HUES6 (cell line): ENCODE data around the gene ETNK2.
"Not testable (repeated sequence)": the region's sequence is repeated elsewhere in the genome, so short reads cannot be mapped to it uniquely, and the experiment has no call there.

Source experiments
- H3K27ac ChIP-seq: 2 replicates; pipeline ENCODE4 v1.7.0; 2013; ENCODE audit warnings: low read depth, mild to moderate bottlenecking, low read length, inconsistent platforms
- H3K27me3 ChIP-seq: 2 replicates; pipeline ENCODE4 v1.6.1; 2013; ENCODE audit warnings: low read length; ENCODE audit not compliant: control insufficient read depth, insufficient read depth
- H3K36me3 ChIP-seq: 2 replicates; pipeline ENCODE4 v1.6.1; 2013; ENCODE audit warnings: low read length; ENCODE audit not compliant: control insufficient read depth, insufficient read depth
- H3K4me1 ChIP-seq: 2 replicates; pipeline ENCODE4 v1.6.1; 2013; ENCODE audit warnings: low read length; ENCODE audit not compliant: control insufficient read depth, insufficient read depth
- H3K4me3 ChIP-seq: 2 replicates; pipeline ENCODE4 v1.5.1; 2013; ENCODE audit warnings: low read depth, low read length
- H3K9ac ChIP-seq: one replicate; pipeline ENCODE4 v1.6.1; 2013; ENCODE audit warnings: mild to moderate bottlenecking, low read length
- H3K9me3 ChIP-seq: 2 replicates; pipeline ENCODE4 v1.6.1; 2013; ENCODE audit warnings: low read depth, low read length; ENCODE audit not compliant: control insufficient read depth, insufficient read depth

Gene ETNK2

GRCh38 chr1:204093421-204093717 lies 58.5 kb downstream of the ETNK2 start:
- Histone ChIP-seq H3K27me3 (no peaks in the 10 kb centered on the region), H3K4me1 (peaks cover 64% of the 10 kb centered on the region), H3K9ac (no peak overlapping the region), H3K4me3 (no peak overlapping the region), H3K9me3 (no peaks in the 10 kb centered on the region), H3K27ac (no peak overlapping the region), H3K36me3 (no peaks in the 10 kb centered on the region)

GRCh38 chr1:204092632-204093420 lies 59.0 kb downstream of the ETNK2 start:
- no peak overlapping the region for H3K27ac ChIP-seq
- H3K27me3 ChIP-seq, result no peaks in the 10 kb centered on the region
- peaks cover 69% of the 10 kb centered on the region for H3K4me1 ChIP-seq
- no peak overlapping the region for H3K4me3 ChIP-seq
- H3K36me3 ChIP-seq, result no peaks in the 10 kb centered on the region
- no peaks in the 10 kb centered on the region for H3K9me3 ChIP-seq
- no peak overlapping the region for H3K9ac ChIP-seq

- H3K9me3 ChIP-seq, result no peaks in the 10 kb centered on the region
- H3K4me3 ChIP-seq, result no peak overlapping the region
- H3K36me3 ChIP-seq, result no peaks in the 10 kb centered on the region
- H3K4me1 ChIP-seq, result peaks cover 75% of the 10 kb centered on the region
- no peak overlapping the region for H3K27ac ChIP-seq
- H3K9ac ChIP-seq, result no peak overlapping the region
- H3K27me3 ChIP-seq, result no peaks in the 10 kb centered on the region
These were observed 60.0 kb downstream of the ETNK2 start for GRCh38 chr1:204091787-204092312.

DNA sequence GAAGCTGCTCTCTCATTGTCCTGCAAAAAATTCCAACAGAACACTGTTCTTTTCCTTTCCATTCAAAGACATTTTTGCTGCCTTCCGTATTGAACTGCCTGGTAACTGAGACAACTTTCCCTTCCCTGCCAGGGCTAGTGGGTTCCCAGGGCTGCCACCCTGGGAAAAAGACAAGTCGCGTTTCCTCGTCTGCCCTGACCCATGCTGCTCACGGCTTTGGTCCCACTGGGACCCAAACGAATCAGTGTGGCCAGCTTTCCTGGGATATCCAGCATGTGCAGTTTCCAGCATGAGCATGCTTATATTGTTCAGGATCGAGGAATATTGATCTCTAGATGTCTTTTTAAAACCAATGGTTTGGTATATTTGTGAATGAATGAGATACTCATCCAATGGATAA lies 60.8 kb downstream of the ETNK2 start:
- H3K9ac ChIP-seq, result no peak overlapping the region
- peaks cover 73% of the 10 kb centered on the region for H3K4me1 ChIP-seq
- H3K27ac ChIP-seq, result no peak overlapping the region
- H3K36me3 ChIP-seq, result no peaks in the 10 kb centered on the region
- no peaks in the 10 kb centered on the region for H3K9me3 ChIP-seq
- no peak overlapping the region for H3K4me3 ChIP-seq
- H3K27me3 ChIP-seq, result no peaks in the 10 kb centered on the region

- peaks cover 72% of the 10 kb centered on the region for H3K4me1 ChIP-seq
- H3K36me3 ChIP-seq, H3K9ac ChIP-seq, H3K27me3 ChIP-seq, H3K9me3 ChIP-seq, H3K27ac ChIP-seq, H3K4me3 ChIP-seq: not testable (repeated sequence)
These were observed 61.7 kb downstream of the ETNK2 start for GRCh38 chr1:204090132-204090531.

- Histone ChIP-seq H3K27me3 (no peaks in the 10 kb centered on the region), H3K4me3 (no peak overlapping the region), H3K27ac (no peak overlapping the region), H3K9ac (no peak overlapping the region), H3K9me3 (no peaks in the 10 kb centered on the region), H3K4me1 (peaks cover 72% of the 10 kb centered on the region), H3K36me3 (no peaks in the 10 kb centered on the region)
These were observed 62.6 kb downstream of the ETNK2 start for GRCh38 chr1:204089044-204089751.

GRCh38 chr1:204088596-204088995 lies 63.2 kb downstream of the ETNK2 start:
- no peaks in the 10 kb centered on the region for H3K9me3 ChIP-seq
- no peaks in the 10 kb centered on the region for H3K27me3 ChIP-seq
- no peaks in the 10 kb centered on the region for H3K36me3 ChIP-seq
- peaks cover 72% of the 10 kb centered on the region for H3K4me1 ChIP-seq
- no peak overlapping the region for H3K9ac ChIP-seq
- no peak overlapping the region for H3K27ac ChIP-seq
- H3K4me3 ChIP-seq, result no peak overlapping the region

DNA sequence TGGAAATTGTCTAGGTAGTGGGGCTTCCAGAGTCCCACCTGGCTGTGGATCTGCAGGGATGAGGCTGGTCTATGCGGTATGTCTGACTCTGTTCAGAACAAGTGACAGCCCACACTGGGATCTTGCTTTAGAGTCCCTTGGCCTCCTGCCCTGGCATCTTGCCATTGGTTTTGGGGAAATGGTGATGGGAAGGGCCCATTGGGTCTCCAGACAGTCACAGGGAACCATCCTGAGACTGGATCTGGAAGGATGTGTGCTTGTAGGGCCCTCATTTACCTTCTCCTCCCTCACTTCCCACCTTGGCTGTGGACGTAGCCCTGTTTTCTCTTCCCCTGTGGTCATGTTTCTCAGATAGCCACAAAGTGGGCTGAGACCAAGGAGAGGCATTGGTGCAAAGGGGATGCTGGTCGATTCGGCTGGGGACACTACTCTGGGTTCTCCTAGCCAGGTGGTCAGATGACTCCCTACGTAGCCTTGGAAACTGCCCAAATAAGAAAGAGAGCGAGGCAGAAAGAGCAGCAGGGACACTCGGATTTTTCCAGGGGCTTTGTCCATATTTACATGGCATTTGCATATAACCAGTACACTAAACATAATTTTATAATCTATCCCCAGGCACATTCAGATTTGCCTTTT lies 63.8 kb downstream of the ETNK2 start:
- Histone ChIP-seq H3K27me3 (no peaks in the 10 kb centered on the region), H3K9ac (no peak overlapping the region), H3K36me3 (no peaks in the 10 kb centered on the region), H3K27ac (no peak overlapping the region), H3K4me3 (no peak overlapping the region), H3K4me1 (peaks cover 72% of the 10 kb centered on the region), H3K9me3 (no peaks in the 10 kb centered on the region)

DNA sequence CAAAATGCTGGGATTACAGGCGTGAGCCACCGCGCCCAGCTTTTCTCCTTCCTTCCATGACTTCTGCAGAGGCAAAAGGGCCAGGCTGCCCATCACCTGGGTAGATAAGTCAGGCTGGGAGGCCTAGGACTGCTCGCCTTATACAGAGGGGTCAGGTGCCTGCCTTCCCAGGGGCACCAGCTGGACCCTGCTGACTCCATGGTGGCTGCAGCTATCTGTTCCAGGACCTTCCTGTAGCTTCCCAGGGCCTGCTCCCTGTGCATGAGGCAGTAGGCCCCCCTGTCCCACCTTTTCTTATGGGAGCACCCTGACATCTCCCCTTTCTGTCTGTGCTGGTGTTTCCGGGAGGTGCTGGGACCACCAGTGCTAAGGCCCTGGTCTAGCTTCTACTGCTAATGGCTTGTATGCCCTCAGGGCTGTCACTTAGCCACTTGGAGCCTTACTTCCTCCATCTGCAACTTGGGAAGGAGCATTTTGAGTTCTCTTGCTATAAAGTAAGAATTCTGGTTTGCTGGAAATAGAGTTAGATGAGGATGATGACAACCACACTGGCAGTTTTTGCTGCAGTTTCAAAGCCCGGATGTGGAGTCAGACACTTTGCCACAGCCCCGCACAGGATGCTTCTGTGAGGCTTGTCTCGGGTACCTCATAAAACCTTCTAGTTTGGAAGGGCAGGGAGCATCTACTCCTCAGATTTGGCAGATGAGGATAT lies 64.5 kb downstream of the ETNK2 start:
- no peaks in the 10 kb centered on the region for H3K36me3 ChIP-seq
- no peaks in the 10 kb centered on the region for H3K27me3 ChIP-seq
- H3K4me3 ChIP-seq, result no peak overlapping the region
- no peak overlapping the region for H3K27ac ChIP-seq
- no peaks in the 10 kb centered on the region for H3K9me3 ChIP-seq
- peaks cover 73% of the 10 kb centered on the region for H3K4me1 ChIP-seq
- no peak overlapping the region for H3K9ac ChIP-seq

DNA sequence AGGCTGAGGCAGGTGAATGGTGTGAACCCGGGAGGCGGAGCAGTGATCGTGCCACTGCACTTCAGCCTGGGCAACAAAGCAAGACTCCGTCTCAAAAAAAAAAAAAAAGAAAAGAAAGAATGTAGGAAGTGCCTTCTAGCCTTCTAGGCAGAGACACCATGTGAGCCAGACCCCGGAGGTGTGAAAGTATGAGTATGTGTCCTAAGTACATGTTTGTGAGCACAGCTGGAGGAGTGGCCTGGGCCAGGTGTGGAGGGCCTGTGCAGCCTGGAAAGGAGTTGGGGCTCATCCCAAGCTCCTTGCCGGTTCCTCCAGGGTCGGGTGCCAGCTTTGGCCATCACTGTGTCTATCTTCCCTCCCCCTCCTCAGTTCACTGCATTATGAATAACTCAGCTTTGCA lies 66.0 kb downstream of the ETNK2 start:
- no peak overlapping the region for H3K9ac ChIP-seq
- no peaks in the 10 kb centered on the region for H3K27me3 ChIP-seq
- peaks cover 78% of the 10 kb centered on the region for H3K4me1 ChIP-seq
- H3K36me3 ChIP-seq, result no peaks in the 10 kb centered on the region
- no peaks in the 10 kb centered on the region for H3K9me3 ChIP-seq
- H3K4me3 ChIP-seq, result no peak overlapping the region
- H3K27ac ChIP-seq, result no peak overlapping the region
